Prostate gland (tissue), 2 donors: ENCODE data around the gene MBNL2. TPM values are rescaled to one million over a fixed set of nuclear protein-coding genes. Genes with fewer than 3 reads are reported as not detected.

Experiments used
- DNase-seq: peaks from one replicate; pipeline ENCODE4 v3.0.0-alpha.2; 2019; ENCODE audit warnings: low spot score
- H3K27ac ChIP-seq, 2 donors: fragments of 200-600 bp; sonication (generic); 2 replicates each; pipeline ENCODE4 v1.5.1; 2017 to 2019
- H3K27me3 ChIP-seq: fragments of 200-600 bp; sonication (generic); replicated peaks from 2 replicates; pipeline ENCODE4 v1.5.1; 2019; ENCODE audit not compliant: insufficient read depth
- H3K36me3 ChIP-seq, 2 donors: fragments of 200-600 bp; sonication (generic); 1 replicate in 1 of 2; 2 replicates in 1 of 2; pipeline versions ENCODE4 v1.5.1 to v1.8.1; 2017 to 2019
- H3K4me1 ChIP-seq: fragments of 200-600 bp; sonication (generic); replicated peaks from 2 replicates; pipeline ENCODE4 v1.5.1; 2019
- H3K4me3 ChIP-seq, 2 donors: fragments of 200-600 bp; sonication (generic); 2 replicates each; pipeline ENCODE4 v1.5.1; 2017 to 2019
- H3K9me3 ChIP-seq: fragments of 200-600 bp; sonication (generic); 2 replicates; pipeline ENCODE4 v1.5.1; 2017
- CTCF ChIP-seq, 4 experiments: fragments of 200-600 bp in 2 of 4; fragments of 450-650 bp in 2 of 4; sonication (generic) in 2 of 4; IDR thresholded peaks; 1 replicate in 3 of 4; 2 replicates in 1 of 4; pipeline ENCODE4 v1.5.1; 2016 to 2019; ENCODE audit warnings: antibody characterized with exemption in 4 of 4, mild to moderate bottlenecking in 2 of 4, moderate library complexity in 2 of 4
- POLR2A ChIP-seq: fragments of 450-650 bp; IDR thresholded peaks from one replicate; pipeline ENCODE4 v1.6.1; 2016; ENCODE audit warnings: antibody characterized with exemption, mild to moderate bottlenecking
- POLR2AphosphoS5 ChIP-seq: sonication (generic); formaldehyde crosslinking; IDR thresholded peaks from one replicate; pipeline ENCODE4 v1.6.1; 2017; ENCODE audit warnings: antibody characterized with exemption
- WGBS: methylation state at CpG from one replicate; pipeline ENCODE4 v1.1.5; 2018; 5-methylcytosine and 5-hydroxymethylcytosine counted together
- intact Hi-C: fragments of 100-400 bp; cut with DNase I; formaldehyde crosslinking; loops from one replicate; pipeline ENCODE4 v1.14.2; 2022
- total RNA-seq, 2 donors: library from RNA; depleted of rRNA; stranded (reverse); fragments of >200 nt; gene quantifications; one replicate each; pipeline ENCODE4 v1.1.0, GENCODE V29; 2016

Gene MBNL2
- total RNA-seq, 2 donors from 2014 or later, result 59.1 to 85.7 TPM

- H3K4me3 ChIP-seq, result no peak overlapping the region
- no peak overlapping the region for H3K27ac ChIP-seq
- H3K4me1 ChIP-seq, result no peaks in the 10 kb centered on the region
- H3K9me3 ChIP-seq, result no peaks in the 10 kb centered on the region
- H3K36me3 ChIP-seq, result no peaks in the 10 kb centered on the region
- H3K27me3 ChIP-seq, result no peaks in the 10 kb centered on the region
- intact Hi-C loops, result loop anchor here (10.0 kb wide), 1 partner anchor 64 kb away; the partner anchor contains the start of gene MBNL2
- 93% methylated on average over 2 of the region's 2 CpGs for WGBS
- no peak for TF ChIP-seq POLR2AphosphoS5
- no peak for TF ChIP-seq CTCF (IDR thresholded peaks at IDR 0.05)
- TF ChIP-seq POLR2A, result no peak
- no peak for DNase-seq
Observed at GRCh38 chr13:97288486-97288900, 66.4 kb downstream of the MBNL2 start.

GRCh38 chr13:97289514-97290298 is 67.6 kb downstream of the MBNL2 start:
- no peak overlapping the region for H3K27ac ChIP-seq
- no peaks in the 10 kb centered on the region for H3K27me3 ChIP-seq
- H3K4me1 ChIP-seq, result no peaks in the 10 kb centered on the region
- no peak overlapping the region for H3K4me3 ChIP-seq
- intact Hi-C loops, result loop anchor here (10.0 kb wide), 1 partner anchor 65 kb away; the partner anchor contains the start of gene MBNL2
- no peaks in the 10 kb centered on the region for H3K9me3 ChIP-seq
- H3K36me3 ChIP-seq, result no peaks in the 10 kb centered on the region
- DNase-seq, result no peak
- 83% methylated on average over 4 of the region's 4 CpGs for WGBS
- TF ChIP-seq POLR2A (no peak), POLR2AphosphoS5 (peak; percentile 49)

GRCh38 chr13:97295283-97296182 is 73.4 kb downstream of the MBNL2 start:
- Histone ChIP-seq H3K9me3 (no peaks in the 10 kb centered on the region), H3K4me1 (no peaks in the 10 kb centered on the region), H3K27me3 (no peaks in the 10 kb centered on the region), H3K36me3 (no peaks in the 10 kb centered on the region), H3K27ac (no peak overlapping the region), H3K4me3 (no peak overlapping the region)
- intact Hi-C loops, result no loop called here
- TF ChIP-seq POLR2AphosphoS5 (no peak), CTCF (IDR thresholded peaks at IDR 0.05) (no peak), POLR2A (no peak)
- no peak for DNase-seq
- 25% methylated on average over 5 of the region's 5 CpGs for WGBS

- Histone ChIP-seq H3K9me3 (no peaks in the 10 kb centered on the region), H3K4me3 (no peak overlapping the region), H3K36me3 (no peaks in the 10 kb centered on the region), H3K27me3 (no peaks in the 10 kb centered on the region), H3K27ac (no peak overlapping the region), H3K4me1 (no peaks in the 10 kb centered on the region)
- no peak for TF ChIP-seq POLR2A
- no peak for TF ChIP-seq POLR2AphosphoS5
- TF ChIP-seq CTCF (IDR thresholded peaks at IDR 0.05), result no peak
- intact Hi-C loops, result no loop called here
- DNase-seq, result no peak
Observed at GRCh38 chr13:97296740-97297139, 74.6 kb downstream of the MBNL2 start.

- no peak for DNase-seq
- H3K27ac ChIP-seq, result no peak overlapping the region
- H3K27me3 ChIP-seq, result no peaks in the 10 kb centered on the region
- H3K36me3 ChIP-seq, result no peaks in the 10 kb centered on the region
- intact Hi-C loops, result no loop called here
- WGBS, result 79% methylated on average over 1 of the region's 1 CpG
- TF ChIP-seq POLR2AphosphoS5 (no peak), CTCF (IDR thresholded peaks at IDR 0.05) (no peak), POLR2A (no peak)
- no peak overlapping the region for H3K4me3 ChIP-seq
- H3K4me1 ChIP-seq, result no peaks in the 10 kb centered on the region
- no peaks in the 10 kb centered on the region for H3K9me3 ChIP-seq
Observed at GRCh38 chr13:97298816-97299215, 76.7 kb downstream of the MBNL2 start.
